ENCODE data around the gene KIF1A. TPM values are rescaled to one million over a fixed set of nuclear protein-coding genes. Genes with fewer than 3 reads are reported as not detected.
"Not testable (repeated sequence)": the region's sequence is repeated elsewhere in the genome, so short reads cannot be mapped to it uniquely, and the experiment has no call there.

Gene KIF1A
- total RNA-seq, 2 experiments from 2014 or later = 9.0 to 10.2 TPM

GRCh38 chr2:240687045-240687740 is 132.8 kb downstream of the KIF1A start:
- ChIA-PET POLR2A (interaction anchor here (0.6 kb wide), 1 partner anchor 63 kb away, joined by 3 read pairs; no protein-coding TSS in a partner anchor), CTCF (interaction anchor here (1.4 kb wide), 1 partner anchor 101 kb away, joined by 3 read pairs; no protein-coding TSS in a partner anchor)
- no peaks in the 10 kb centered on the region for H3K27me3 Mint-ChIP-seq
- H3K36me3 Mint-ChIP-seq (ENCODE audit: low read depth) = no peaks in the 10 kb centered on the region
- TF ChIP-seq CTCF (IDR thresholded peaks at IDR 0.05) = no peak
- H3K4me3 Mint-ChIP-seq = no peak overlapping the region
- ATAC-seq (no peak), DNase-seq (no peak)
- no peak overlapping the region for H3K27ac Mint-ChIP-seq
- peaks cover 2% of the 10 kb centered on the region for H3K4me1 Mint-ChIP-seq (ENCODE audit: low read depth)
- intact Hi-C loops (cut with micrococcal nuclease) = no loop called here
- H3K9me3 Mint-ChIP-seq = no peaks in the 10 kb centered on the region

- Mint-ChIP-seq H3K4me1 (ENCODE audit: low read depth) (peaks cover 2% of the 10 kb centered on the region), H3K36me3 (ENCODE audit: low read depth) (no peaks in the 10 kb centered on the region), H3K4me3 (no peak overlapping the region), H3K27ac (no peak overlapping the region), H3K27me3 (no peaks in the 10 kb centered on the region), H3K9me3 (no peaks in the 10 kb centered on the region)
- no peak for TF ChIP-seq CTCF (IDR thresholded peaks at IDR 0.05)
- ATAC-seq (no peak), DNase-seq (no peak)
- ChIA-PET POLR2A (no interaction called here), CTCF (interaction anchor here (1.4 kb wide), 1 partner anchor 101 kb away, joined by 3 read pairs; no protein-coding TSS in a partner anchor)
- intact Hi-C loops (cut with micrococcal nuclease) = no loop called here
Observed at GRCh38 chr2:240686460-240686859, 133.6 kb downstream of the KIF1A start.

- intact Hi-C loops (cut with micrococcal nuclease) = no loop called here
- peaks cover 2% of the 10 kb centered on the region for H3K4me1 Mint-ChIP-seq (ENCODE audit: low read depth)
- no peaks in the 10 kb centered on the region for H3K9me3 Mint-ChIP-seq
- no peak for TF ChIP-seq CTCF (IDR thresholded peaks at IDR 0.05)
- no peaks in the 10 kb centered on the region for H3K27me3 Mint-ChIP-seq
- ChIA-PET CTCF (interaction anchor here (1.1 to 1.4 kb wide), 2 partner anchors 100 to 172 kb away, joined by 3 read pairs; no protein-coding TSS in a partner anchor), POLR2A (no interaction called here)
- H3K27ac Mint-ChIP-seq = no peak overlapping the region
- no peak for ATAC-seq
- no peak for DNase-seq
- no peak overlapping the region for H3K4me3 Mint-ChIP-seq
- H3K36me3 Mint-ChIP-seq (ENCODE audit: low read depth) = no peaks in the 10 kb centered on the region
Observed at GRCh38 chr2:240685771-240686371, 134.1 kb downstream of the KIF1A start.

GRCh38 chr2:240683980-240684728 is 135.9 kb downstream of the KIF1A start:
- ATAC-seq; H3K36me3 Mint-ChIP-seq (ENCODE audit: low read depth); H3K27ac Mint-ChIP-seq; H3K4me1 Mint-ChIP-seq (ENCODE audit: low read depth); intact Hi-C loops (cut with micrococcal nuclease); CTCF ChIA-PET; H3K27me3 Mint-ChIP-seq; POLR2A ChIA-PET; H3K4me3 Mint-ChIP-seq; H3K9me3 Mint-ChIP-seq; DNase-seq: not testable (repeated sequence)

- H3K27ac Mint-ChIP-seq; H3K36me3 Mint-ChIP-seq (ENCODE audit: low read depth); H3K27me3 Mint-ChIP-seq; POLR2A ChIA-PET; CTCF ChIA-PET; DNase-seq; intact Hi-C loops (cut with micrococcal nuclease); H3K9me3 Mint-ChIP-seq; H3K4me1 Mint-ChIP-seq (ENCODE audit: low read depth); H3K4me3 Mint-ChIP-seq: not testable (repeated sequence)
- ATAC-seq = peak; percentile 51
Observed at GRCh38 chr2:240683329-240683979, 136.6 kb downstream of the KIF1A start.

GRCh38 chr2:240682431-240683224 is 137.4 kb downstream of the KIF1A start, which contains the start of gene AQP12B:
AQP12B (minus strand) TSS chr2:240682885; CDS start chr2:240682837, 48 bp downstream.
- intact Hi-C loops (cut with micrococcal nuclease); DNase-seq; CTCF ChIA-PET; H3K27me3 Mint-ChIP-seq; H3K36me3 Mint-ChIP-seq (ENCODE audit: low read depth); POLR2A ChIA-PET; H3K27ac Mint-ChIP-seq; H3K9me3 Mint-ChIP-seq; H3K4me3 Mint-ChIP-seq; ATAC-seq; H3K4me1 Mint-ChIP-seq (ENCODE audit: low read depth): not testable (repeated sequence)

- POLR2A ChIA-PET; CTCF ChIA-PET; intact Hi-C loops (cut with micrococcal nuclease): not testable (repeated sequence)
Observed at GRCh38 chr2:240680185-240680584, 139.8 kb downstream of the KIF1A start.

GRCh38 chr2:240678909-240679308 is 141.1 kb downstream of the KIF1A start:
- H3K4me1 Mint-ChIP-seq (ENCODE audit: low read depth); CTCF ChIA-PET; DNase-seq; intact Hi-C loops (cut with micrococcal nuclease); ATAC-seq; H3K4me3 Mint-ChIP-seq; H3K9me3 Mint-ChIP-seq; H3K36me3 Mint-ChIP-seq (ENCODE audit: low read depth); H3K27me3 Mint-ChIP-seq; POLR2A ChIA-PET; H3K27ac Mint-ChIP-seq: not testable (repeated sequence)

More at GRCh38 chr2:240680185-240680584, 139.8 kb downstream of the KIF1A start:
- not testable (repeated sequence) for H3K27ac Mint-ChIP-seq; H3K4me3 Mint-ChIP-seq; ATAC-seq; H3K36me3 Mint-ChIP-seq (ENCODE audit: low read depth); DNase-seq; H3K27me3 Mint-ChIP-seq; H3K4me1 Mint-ChIP-seq (ENCODE audit: low read depth); H3K9me3 Mint-ChIP-seq
